WTC11 (cell line): ENCODE results near the gene ACBD3. TPM values are rescaled to one million over a fixed set of nuclear protein-coding genes. Genes with fewer than 3 reads are reported as not detected.
A peak's percentile ranks its signal among the peaks of the same experiment; 100 is the strongest.

Experiments used
- ATF1 ChIP-seq: sonication (generic); formaldehyde crosslinking; IDR thresholded peaks from 2 replicates; pipeline ENCODE4 v1.8.1; 2023; ENCODE audit warnings: mild to moderate bottlenecking, moderate library complexity, missing genetic modification reagents
- ATF3 ChIP-seq: sonication (generic); formaldehyde crosslinking; conservative IDR thresholded peaks from 2 replicates; pipeline ENCODE4 v1.8.1; 2022; ENCODE audit warnings: mild to moderate bottlenecking, missing genetic modification reagents
- ATF6 ChIP-seq: sonication (generic); formaldehyde crosslinking; IDR thresholded peaks from 2 replicates; pipeline ENCODE4 v1.8.1; 2023; ENCODE audit warnings: mild to moderate bottlenecking, missing genetic modification reagents
- CREB1 ChIP-seq: sonication (generic); formaldehyde crosslinking; IDR thresholded peaks from 2 replicates; pipeline ENCODE4 v1.8.0; 2023; ENCODE audit warnings: mild to moderate bottlenecking, missing genetic modification reagents
- ETV6 ChIP-seq: sonication (generic); formaldehyde crosslinking; IDR thresholded peaks from 2 replicates; pipeline ENCODE4 v1.8.1; 2022; ENCODE audit warnings: mild to moderate bottlenecking, missing genetic modification reagents
- FOXJ3 ChIP-seq: sonication (generic); formaldehyde crosslinking; IDR thresholded peaks from 2 replicates; pipeline ENCODE4 v1.9.0; 2021; ENCODE audit warnings: missing genetic modification reagents, mild to moderate bottlenecking, borderline replicate concordance
- FOXP1 ChIP-seq: sonication (generic); formaldehyde crosslinking; IDR thresholded peaks from 2 replicates; pipeline ENCODE4 v1.8.0; 2022; ENCODE audit warnings: missing genetic modification reagents, mild to moderate bottlenecking, moderate library complexity, borderline replicate concordance
- GRHL2 ChIP-seq: fragments of 250-450 bp; sonication (Bioruptor Pico); IDR thresholded peaks from 2 replicates; pipeline ENCODE4 v1.8.0; 2022; ENCODE audit warnings: mild to moderate bottlenecking, moderate library complexity; ENCODE audit not compliant: insufficient replicate concordance, severe bottlenecking
- GTF2I ChIP-seq: fragments of 250-450 bp; sonication (Bioruptor Pico); conservative IDR thresholded peaks from 2 replicates; pipeline ENCODE4 v1.4.0; 2021; ENCODE audit warnings: mild to moderate bottlenecking
- IRF2 ChIP-seq: sonication (generic); formaldehyde crosslinking; IDR thresholded peaks from 2 replicates; pipeline ENCODE4 v1.8.0; 2022; ENCODE audit warnings: low read depth, missing genetic modification reagents, borderline replicate concordance
- JAZF1 ChIP-seq: fragments of 250-450 bp; sonication (Bioruptor Pico); IDR thresholded peaks from 2 replicates; pipeline ENCODE4 v1.9.0; 2021; ENCODE audit warnings: moderate library complexity, mild to moderate bottlenecking, inconsistent platforms
- KAT7 ChIP-seq: sonication (generic); formaldehyde crosslinking; IDR thresholded peaks from 2 replicates; pipeline ENCODE4 v1.8.1; 2023; ENCODE audit warnings: missing genetic modification reagents, mild to moderate bottlenecking, borderline replicate concordance
- MXD4 ChIP-seq: fragments of 250-450 bp; sonication (Bioruptor Pico); IDR thresholded peaks from 2 replicates; pipeline ENCODE4 v1.8.0; 2021; ENCODE audit warnings: mild to moderate bottlenecking, moderate library complexity, borderline replicate concordance
- MYBL2 ChIP-seq: sonication (generic); formaldehyde crosslinking; IDR thresholded peaks from 2 replicates; pipeline ENCODE4 v1.8.1; 2023; ENCODE audit warnings: mild to moderate bottlenecking, moderate library complexity, missing genetic modification reagents
- NR2C2 ChIP-seq: sonication (generic); formaldehyde crosslinking; IDR thresholded peaks from 2 replicates; pipeline ENCODE4 v1.8.0; 2022; ENCODE audit warnings: mild to moderate bottlenecking, missing genetic modification reagents
- NR3C1 ChIP-seq: sonication (generic); formaldehyde crosslinking; conservative IDR thresholded peaks from 2 replicates; pipeline ENCODE4 v1.8.1; 2023; ENCODE audit warnings: low read depth, mild to moderate bottlenecking, missing genetic modification reagents
- OVOL2 ChIP-seq: fragments of 250-450 bp; sonication (Bioruptor Pico); IDR thresholded peaks from 2 replicates; pipeline ENCODE4 v1.9.0; 2021; ENCODE audit warnings: mild to moderate bottlenecking, borderline replicate concordance
- RORB ChIP-seq: fragments of 250-450 bp; sonication (Bioruptor Pico); IDR thresholded peaks from 2 replicates; pipeline ENCODE4 v1.9.0; 2021; ENCODE audit warnings: mild to moderate bottlenecking
- SMAD3 ChIP-seq: sonication (generic); formaldehyde crosslinking; IDR thresholded peaks from 2 replicates; pipeline ENCODE4 v1.8.0; 2022; ENCODE audit warnings: missing genetic modification reagents, mild to moderate bottlenecking, borderline replicate concordance
- SMAD4 ChIP-seq: sonication (generic); formaldehyde crosslinking; IDR thresholded peaks from 2 replicates; pipeline ENCODE4 v1.8.0; 2022; ENCODE audit warnings: mild to moderate bottlenecking, missing genetic modification reagents
- TP53 ChIP-seq: sonication (generic); formaldehyde crosslinking; IDR thresholded peaks from 2 replicates; pipeline ENCODE4 v1.8.1; 2023; ENCODE audit warnings: mild to moderate bottlenecking, missing genetic modification reagents
- ZMAT4 ChIP-seq: fragments of 250-450 bp; sonication (Bioruptor Pico); IDR thresholded peaks from 2 replicates; pipeline ENCODE4 v1.9.0; 2021; ENCODE audit warnings: mild to moderate bottlenecking
- ZNF138 ChIP-seq: sonication (generic); formaldehyde crosslinking; conservative IDR thresholded peaks from 2 replicates; pipeline ENCODE4 v1.8.1; 2022; ENCODE audit warnings: mild to moderate bottlenecking, moderate library complexity, missing genetic modification reagents
- ZNF281 ChIP-seq: sonication (generic); formaldehyde crosslinking; IDR thresholded peaks from 2 replicates; pipeline ENCODE4 v1.8.0; 2023; ENCODE audit warnings: mild to moderate bottlenecking, missing genetic modification reagents
- ZNF396 ChIP-seq: fragments of 250-450 bp; sonication (Bioruptor Pico); IDR thresholded peaks from 2 replicates; pipeline ENCODE4 v1.8.0; 2021; ENCODE audit warnings: mild to moderate bottlenecking, moderate library complexity, borderline replicate concordance
- ZNF416 ChIP-seq: fragments of 250-450 bp; sonication (Bioruptor Pico); IDR thresholded peaks from 2 replicates; pipeline ENCODE4 v1.9.0; 2021; ENCODE audit warnings: mild to moderate bottlenecking, inconsistent platforms
- ZNF671 ChIP-seq: fragments of 250-450 bp; sonication (Bioruptor Pico); IDR thresholded peaks from 2 replicates; pipeline ENCODE4 v1.8.0; 2021; ENCODE audit warnings: mild to moderate bottlenecking
- total RNA-seq: library from RNA; stranded (reverse); gene quantifications from 3 replicates; pipeline ENCODE4 v1.2.3, GENCODE V29; 2021
- TF ChIP-seq, protein P1 (sequence below): sonication (generic); formaldehyde crosslinking; IDR thresholded peaks from 2 replicates; pipeline ENCODE4 v1.8.1; 2023; ENCODE audit warnings: mild to moderate bottlenecking, missing genetic modification reagents, moderate library complexity
- TF ChIP-seq, protein P2 (sequence below): sonication (generic); formaldehyde crosslinking; IDR thresholded peaks from 2 replicates; pipeline ENCODE4 v1.8.0; 2022; ENCODE audit warnings: mild to moderate bottlenecking, missing genetic modification reagents
- TF ChIP-seq, protein P3 (sequence below): sonication (generic); formaldehyde crosslinking; IDR thresholded peaks from 2 replicates; pipeline ENCODE4 v1.8.1; 2022; ENCODE audit warnings: mild to moderate bottlenecking, missing genetic modification reagents, moderate library complexity, borderline replicate concordance
- TF ChIP-seq, protein P4 (sequence below): sonication (generic); formaldehyde crosslinking; IDR thresholded peaks from 2 replicates; pipeline ENCODE4 v1.8.0; 2022; ENCODE audit warnings: mild to moderate bottlenecking, missing genetic modification reagents

Gene ACBD3
- total RNA-seq, 1 experiment from 2014 or later, result 38.9 TPM

DNA sequence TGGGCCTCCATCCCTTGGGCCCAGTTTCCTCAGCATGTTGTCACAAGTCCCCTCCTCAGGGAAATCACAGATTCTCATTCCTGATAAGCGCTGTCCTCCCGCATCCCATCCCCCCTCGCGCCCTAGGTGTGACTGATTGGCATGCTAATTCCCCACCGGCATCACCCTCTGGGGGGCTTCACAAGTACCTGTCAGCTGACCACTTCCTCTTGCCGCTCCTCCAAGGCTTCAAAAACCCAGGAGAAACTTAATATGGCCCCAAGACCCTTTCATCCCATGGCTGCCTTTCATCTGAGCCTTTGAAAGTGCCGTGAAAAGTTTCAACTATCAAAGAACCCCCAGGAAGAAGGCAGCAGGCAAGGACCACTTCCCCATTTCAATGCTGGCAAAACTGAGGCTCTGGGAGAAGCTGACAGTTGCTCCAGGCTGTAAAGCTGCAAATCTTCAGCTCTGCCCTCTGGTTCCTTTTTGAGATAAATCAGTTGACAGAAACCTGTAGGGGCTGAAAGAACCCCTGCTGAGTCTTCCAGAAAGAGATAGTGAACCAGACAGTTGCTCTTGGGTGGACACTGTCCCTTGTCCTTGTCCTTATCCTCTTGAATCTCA lies 24.1 kb upstream of the ACBD3 start (continued):
- TF ChIP-seq, protein P1, sequence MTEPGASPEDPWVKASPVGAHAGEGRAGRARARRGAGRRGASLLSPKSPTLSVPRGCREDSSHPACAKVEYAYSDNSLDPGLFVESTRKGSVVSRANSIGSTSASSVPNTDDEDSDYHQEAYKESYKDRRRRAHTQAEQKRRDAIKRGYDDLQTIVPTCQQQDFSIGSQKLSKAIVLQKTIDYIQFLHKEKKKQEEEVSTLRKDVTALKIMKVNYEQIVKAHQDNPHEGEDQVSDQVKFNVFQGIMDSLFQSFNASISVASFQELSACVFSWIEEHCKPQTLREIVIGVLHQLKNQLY (CRISPR knock-in tag), result no peak
- TF ChIP-seq MYBL2 (CRISPR knock-in tag) (no peak), ATF6 (CRISPR knock-in tag) (no peak), NR3C1 (no peak), ZNF671 (CRISPR knock-in tag) (no peak), KAT7 (no peak), NR2C2 (CRISPR knock-in tag) (no peak), ZMAT4 (CRISPR knock-in tag) (no peak), RORB (CRISPR knock-in tag) (no peak), SMAD4 (no peak), ZNF138 (CRISPR knock-in tag) (no peak), ZNF396 (CRISPR knock-in tag) (no peak), JAZF1 (CRISPR knock-in tag) (no peak), TP53 (no peak), SMAD3 (CRISPR knock-in tag) (no peak), GTF2I (CRISPR knock-in tag) (peak; percentile 89), FOXP1 (CRISPR knock-in tag) (no peak), CREB1 (CRISPR knock-in tag) (no peak), ATF3 (CRISPR knock-in tag) (no peak), ZNF281 (CRISPR knock-in tag) (0 out of 2 replicates have a peak, but pooled peaks have one; percentile 45), ETV6 (CRISPR knock-in tag) (peak; percentile 79), FOXJ3 (CRISPR knock-in tag) (no peak), MXD4 (CRISPR knock-in tag) (no peak), IRF2 (CRISPR knock-in tag) (no peak), ZNF416 (CRISPR knock-in tag) (no peak), ATF1 (CRISPR knock-in tag) (no peak), OVOL2 (CRISPR knock-in tag) (no peak), GRHL2 (no peak)
- TF ChIP-seq, protein P2, sequence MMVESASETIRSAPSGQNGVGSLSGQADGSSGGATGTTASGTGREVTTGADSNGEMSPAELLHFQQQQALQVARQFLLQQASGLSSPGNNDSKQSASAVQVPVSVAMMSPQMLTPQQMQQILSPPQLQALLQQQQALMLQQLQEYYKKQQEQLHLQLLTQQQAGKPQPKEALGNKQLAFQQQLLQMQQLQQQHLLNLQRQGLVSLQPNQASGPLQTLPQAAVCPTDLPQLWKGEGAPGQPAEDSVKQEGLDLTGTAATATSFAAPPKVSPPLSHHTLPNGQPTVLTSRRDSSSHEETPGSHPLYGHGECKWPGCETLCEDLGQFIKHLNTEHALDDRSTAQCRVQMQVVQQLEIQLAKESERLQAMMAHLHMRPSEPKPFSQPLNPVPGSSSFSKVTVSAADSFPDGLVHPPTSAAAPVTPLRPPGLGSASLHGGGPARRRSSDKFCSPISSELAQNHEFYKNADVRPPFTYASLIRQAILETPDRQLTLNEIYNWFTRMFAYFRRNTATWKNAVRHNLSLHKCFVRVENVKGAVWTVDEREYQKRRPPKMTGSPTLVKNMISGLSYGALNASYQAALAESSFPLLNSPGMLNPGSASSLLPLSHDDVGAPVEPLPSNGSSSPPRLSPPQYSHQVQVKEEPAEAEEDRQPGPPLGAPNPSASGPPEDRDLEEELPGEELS (CRISPR knock-in tag), result peak; percentile 51; the same call in 1 of the 2 replicates
- TF ChIP-seq, protein P3, sequence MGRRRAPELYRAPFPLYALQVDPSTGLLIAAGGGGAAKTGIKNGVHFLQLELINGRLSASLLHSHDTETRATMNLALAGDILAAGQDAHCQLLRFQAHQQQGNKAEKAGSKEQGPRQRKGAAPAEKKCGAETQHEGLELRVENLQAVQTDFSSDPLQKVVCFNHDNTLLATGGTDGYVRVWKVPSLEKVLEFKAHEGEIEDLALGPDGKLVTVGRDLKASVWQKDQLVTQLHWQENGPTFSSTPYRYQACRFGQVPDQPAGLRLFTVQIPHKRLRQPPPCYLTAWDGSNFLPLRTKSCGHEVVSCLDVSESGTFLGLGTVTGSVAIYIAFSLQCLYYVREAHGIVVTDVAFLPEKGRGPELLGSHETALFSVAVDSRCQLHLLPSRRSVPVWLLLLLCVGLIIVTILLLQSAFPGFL (CRISPR knock-in tag), result no peak
- TF ChIP-seq, protein P4, sequence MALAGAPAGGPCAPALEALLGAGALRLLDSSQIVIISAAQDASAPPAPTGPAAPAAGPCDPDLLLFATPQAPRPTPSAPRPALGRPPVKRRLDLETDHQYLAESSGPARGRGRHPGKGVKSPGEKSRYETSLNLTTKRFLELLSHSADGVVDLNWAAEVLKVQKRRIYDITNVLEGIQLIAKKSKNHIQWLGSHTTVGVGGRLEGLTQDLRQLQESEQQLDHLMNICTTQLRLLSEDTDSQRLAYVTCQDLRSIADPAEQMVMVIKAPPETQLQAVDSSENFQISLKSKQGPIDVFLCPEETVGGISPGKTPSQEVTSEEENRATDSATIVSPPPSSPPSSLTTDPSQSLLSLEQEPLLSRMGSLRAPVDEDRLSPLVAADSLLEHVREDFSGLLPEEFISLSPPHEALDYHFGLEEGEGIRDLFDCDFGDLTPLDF, result no peak
